ENCODE results near the gene HRH1.
"Not testable (repeated sequence)": the region's sequence is repeated elsewhere in the genome, so short reads cannot be mapped to it uniquely, and the experiment has no call there.

Gene HRH1

GRCh38 chr3:11170052-11170770 lies 15.9 kb downstream of the HRH1 start:
- DNase-seq (ENCODE audit: low spot score): no peak

- no peak for DNase-seq (ENCODE audit: low spot score)
Measured at GRCh38 chr3:11172096-11172690, 17.9 kb downstream of the HRH1 start.

GRCh38 chr3:11173828-11174465 lies 19.7 kb downstream of the HRH1 start:
- no peak for DNase-seq (ENCODE audit: low spot score)

GRCh38 chr3:11178421-11178820 lies 24.1 kb downstream of the HRH1 start:
- DNase-seq (ENCODE audit: low spot score): no peak

GRCh38 chr3:11184328-11184969 lies 30.2 kb downstream of the HRH1 start:
- DNase-seq (ENCODE audit: low spot score): not testable (repeated sequence)

- DNase-seq (ENCODE audit: low spot score): no peak
Measured at GRCh38 chr3:11185144-11185543, 30.9 kb downstream of the HRH1 start.

GRCh38 chr3:11185564-11186317 lies 31.4 kb downstream of the HRH1 start:
- DNase-seq (ENCODE audit: low spot score): no peak

- no peak for DNase-seq (ENCODE audit: low spot score)
Measured at GRCh38 chr3:11186318-11186692, 32.0 kb downstream of the HRH1 start.

GRCh38 chr3:11186771-11187191 lies 32.5 kb downstream of the HRH1 start:
- DNase-seq (ENCODE audit: low spot score): no peak

- no peak for DNase-seq (ENCODE audit: low spot score)
Measured at GRCh38 chr3:11187681-11188080, 33.4 kb downstream of the HRH1 start.

- DNase-seq (ENCODE audit: low spot score): no peak
Measured at GRCh38 chr3:11188231-11188630, 33.9 kb downstream of the HRH1 start.

GRCh38 chr3:11195201-11195600 lies 40.9 kb downstream of the HRH1 start:
- no peak for DNase-seq (ENCODE audit: low spot score)

GRCh38 chr3:11195721-11196332 lies 41.5 kb downstream of the HRH1 start:
- DNase-seq (ENCODE audit: low spot score): no peak

GRCh38 chr3:11197484-11197883 lies 43.2 kb downstream of the HRH1 start:
- DNase-seq (ENCODE audit: low spot score): no peak

- DNase-seq (ENCODE audit: low spot score): no peak
Measured at GRCh38 chr3:11198070-11198469, 43.8 kb downstream of the HRH1 start.

GRCh38 chr3:11198495-11198894 lies 44.2 kb downstream of the HRH1 start:
- DNase-seq (ENCODE audit: low spot score): no peak

- DNase-seq (ENCODE audit: low spot score): no peak
Measured at GRCh38 chr3:11199902-11200845, 45.9 kb downstream of the HRH1 start.

GRCh38 chr3:11201251-11202019 lies 47.1 kb downstream of the HRH1 start:
- DNase-seq (ENCODE audit: low spot score): no peak

GRCh38 chr3:11203961-11204360 lies 49.7 kb downstream of the HRH1 start:
- DNase-seq (ENCODE audit: low spot score): no peak

Measured in HuH-7 (cell line).